ENCODE data around the gene KCNJ15. TPM values are rescaled to one million over a fixed set of nuclear protein-coding genes. Genes with fewer than 3 reads are reported as not detected.

The KCNJ15 gene
- total RNA-seq, 1 experiment from 2014 or later: 0.13 TPM

DNA sequence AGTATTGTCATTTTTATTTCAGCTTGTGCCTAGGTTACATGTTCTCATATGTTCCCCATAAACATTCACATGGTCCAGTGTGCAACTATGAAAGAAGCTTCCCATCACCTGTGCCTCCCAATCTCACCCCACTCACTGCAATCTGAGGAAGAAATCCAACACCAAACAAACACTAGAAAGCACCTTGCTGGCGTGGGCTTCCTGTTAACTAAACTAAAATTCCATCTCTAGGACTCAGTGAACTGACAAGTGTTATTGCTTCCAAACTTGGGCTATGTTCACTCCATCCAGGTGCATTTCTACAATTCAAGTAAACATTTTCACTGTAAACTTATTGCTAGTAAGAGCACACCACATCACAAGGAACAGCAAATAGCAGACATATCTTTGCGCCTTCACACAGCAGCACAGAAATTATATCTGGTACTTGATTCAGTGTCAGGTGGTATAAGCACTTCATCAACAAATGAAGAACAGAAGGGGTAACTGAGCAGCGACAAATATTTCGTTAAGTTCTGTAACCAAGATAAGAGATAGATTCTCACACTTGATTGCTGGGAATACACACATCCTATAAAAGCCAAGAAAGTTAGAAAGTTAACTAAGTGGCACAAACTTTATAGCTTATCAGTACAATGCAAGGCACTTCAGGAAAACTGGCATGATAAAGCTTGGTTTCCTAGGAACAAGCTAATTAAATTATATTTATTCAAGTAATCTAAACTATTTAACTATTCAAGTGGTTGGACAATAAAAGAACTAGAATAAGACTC, 8.9 kb upstream of the KCNJ15 start:
- ATAC-seq (no peak), DNase-seq (ENCODE audit: low read depth, low spot score) (no peak)
- CTCF ChIA-PET: no interaction called here
- intact Hi-C loops (cut with micrococcal nuclease; ENCODE audit: unreplicated experiment) (no loop called here), in situ Hi-C loops (cut with HindIII; ENCODE audit: low pct_unique_long_range_greater_than_20kb, low sequenced_read_pairs) (no loop called here)
- POLR2A ChIA-PET: interaction anchor here (0.6 kb wide), 1 partner anchor 179 kb away, joined by 7 read pairs; no protein-coding TSS in a partner anchor
- BruUV-seq (replicated peaks): no TSS peak
- Histone ChIP-seq H3K9me3 (ENCODE audit: control insufficient read depth, insufficient read depth, low read depth, low read length) (no peaks in the 10 kb centered on the region), H3K27ac (ENCODE audit: low read length) (no peak overlapping the region), H3K4me1 (ENCODE audit: control insufficient read depth, insufficient read depth, low read length) (no peaks in the 10 kb centered on the region), H3K4me3 (ENCODE audit: low read depth in 2 of 2, low read length in 2 of 2) (no peak overlapping the region), H3K36me3 (ENCODE audit: control insufficient read depth, insufficient read depth, low read length) (no peaks in the 10 kb centered on the region), H3K27me3 (ENCODE audit: control insufficient read depth, insufficient read depth, low read length) (no peaks in the 10 kb centered on the region)
- TF ChIP-seq TCF7L2 (IDR thresholded peaks at IDR 0.05; ENCODE audit: low read depth, low read length): no peak
- TF ChIP-seq POLR2AphosphoS5 (IDR thresholded peaks at IDR 0.05; ENCODE audit: low read depth, low read length): no peak
- no peak for TF ChIP-seq SIN3A (IDR thresholded peaks at IDR 0.05; ENCODE audit: borderline replicate concordance, insufficient read depth, low read depth, low read length)
- TF ChIP-seq, protein P1, sequence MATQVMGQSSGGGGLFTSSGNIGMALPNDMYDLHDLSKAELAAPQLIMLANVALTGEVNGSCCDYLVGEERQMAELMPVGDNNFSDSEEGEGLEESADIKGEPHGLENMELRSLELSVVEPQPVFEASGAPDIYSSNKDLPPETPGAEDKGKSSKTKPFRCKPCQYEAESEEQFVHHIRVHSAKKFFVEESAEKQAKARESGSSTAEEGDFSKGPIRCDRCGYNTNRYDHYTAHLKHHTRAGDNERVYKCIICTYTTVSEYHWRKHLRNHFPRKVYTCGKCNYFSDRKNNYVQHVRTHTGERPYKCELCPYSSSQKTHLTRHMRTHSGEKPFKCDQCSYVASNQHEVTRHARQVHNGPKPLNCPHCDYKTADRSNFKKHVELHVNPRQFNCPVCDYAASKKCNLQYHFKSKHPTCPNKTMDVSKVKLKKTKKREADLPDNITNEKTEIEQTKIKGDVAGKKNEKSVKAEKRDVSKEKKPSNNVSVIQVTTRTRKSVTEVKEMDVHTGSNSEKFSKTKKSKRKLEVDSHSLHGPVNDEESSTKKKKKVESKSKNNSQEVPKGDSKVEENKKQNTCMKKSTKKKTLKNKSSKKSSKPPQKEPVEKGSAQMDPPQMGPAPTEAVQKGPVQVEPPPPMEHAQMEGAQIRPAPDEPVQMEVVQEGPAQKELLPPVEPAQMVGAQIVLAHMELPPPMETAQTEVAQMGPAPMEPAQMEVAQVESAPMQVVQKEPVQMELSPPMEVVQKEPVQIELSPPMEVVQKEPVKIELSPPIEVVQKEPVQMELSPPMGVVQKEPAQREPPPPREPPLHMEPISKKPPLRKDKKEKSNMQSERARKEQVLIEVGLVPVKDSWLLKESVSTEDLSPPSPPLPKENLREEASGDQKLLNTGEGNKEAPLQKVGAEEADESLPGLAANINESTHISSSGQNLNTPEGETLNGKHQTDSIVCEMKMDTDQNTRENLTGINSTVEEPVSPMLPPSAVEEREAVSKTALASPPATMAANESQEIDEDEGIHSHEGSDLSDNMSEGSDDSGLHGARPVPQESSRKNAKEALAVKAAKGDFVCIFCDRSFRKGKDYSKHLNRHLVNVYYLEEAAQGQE (IDR thresholded peaks at IDR 0.05; ENCODE audit: insufficient read depth in 1 of 2, low read depth in 2 of 2, low read length in 1 of 2): no peak
- TF ChIP-seq, protein P2, sequence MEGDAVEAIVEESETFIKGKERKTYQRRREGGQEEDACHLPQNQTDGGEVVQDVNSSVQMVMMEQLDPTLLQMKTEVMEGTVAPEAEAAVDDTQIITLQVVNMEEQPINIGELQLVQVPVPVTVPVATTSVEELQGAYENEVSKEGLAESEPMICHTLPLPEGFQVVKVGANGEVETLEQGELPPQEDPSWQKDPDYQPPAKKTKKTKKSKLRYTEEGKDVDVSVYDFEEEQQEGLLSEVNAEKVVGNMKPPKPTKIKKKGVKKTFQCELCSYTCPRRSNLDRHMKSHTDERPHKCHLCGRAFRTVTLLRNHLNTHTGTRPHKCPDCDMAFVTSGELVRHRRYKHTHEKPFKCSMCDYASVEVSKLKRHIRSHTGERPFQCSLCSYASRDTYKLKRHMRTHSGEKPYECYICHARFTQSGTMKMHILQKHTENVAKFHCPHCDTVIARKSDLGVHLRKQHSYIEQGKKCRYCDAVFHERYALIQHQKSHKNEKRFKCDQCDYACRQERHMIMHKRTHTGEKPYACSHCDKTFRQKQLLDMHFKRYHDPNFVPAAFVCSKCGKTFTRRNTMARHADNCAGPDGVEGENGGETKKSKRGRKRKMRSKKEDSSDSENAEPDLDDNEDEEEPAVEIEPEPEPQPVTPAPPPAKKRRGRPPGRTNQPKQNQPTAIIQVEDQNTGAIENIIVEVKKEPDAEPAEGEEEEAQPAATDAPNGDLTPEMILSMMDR (IDR thresholded peaks at IDR 0.05): no peak

DNA sequence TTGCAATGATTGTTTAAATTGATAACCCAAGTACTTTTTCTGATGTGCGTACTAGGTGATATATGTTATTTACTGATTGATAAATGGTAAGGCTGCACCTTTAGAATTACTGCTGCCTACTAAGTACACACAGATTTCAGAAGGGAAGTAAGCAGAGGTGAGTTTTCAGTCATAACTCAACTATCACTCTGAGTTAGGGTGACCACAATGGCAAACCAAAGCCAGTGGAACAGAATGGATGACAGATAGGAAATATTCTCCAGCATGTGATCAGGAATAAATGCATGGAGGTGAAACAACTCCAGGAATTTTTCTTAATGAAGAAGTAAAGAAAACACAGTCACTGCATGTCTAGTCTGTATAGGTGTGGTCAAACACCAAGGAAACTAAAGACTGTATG, 7.5 kb upstream of the KCNJ15 start:
- POLR2A ChIA-PET: no interaction called here
- no peak for DNase-seq (ENCODE audit: low read depth, low spot score)

More for the DNA sequence above, 7.5 kb upstream of the KCNJ15 start:
- H3K9me3 ChIP-seq (ENCODE audit: control insufficient read depth, insufficient read depth, low read depth, low read length): no peaks in the 10 kb centered on the region
- CTCF ChIA-PET: no interaction called here
- in situ Hi-C loops (cut with HindIII; ENCODE audit: low pct_unique_long_range_greater_than_20kb, low sequenced_read_pairs) (no loop called here), intact Hi-C loops (cut with micrococcal nuclease; ENCODE audit: unreplicated experiment) (no loop called here)
- no TSS peak for BruUV-seq (replicated peaks)
- no peak for ATAC-seq
- H3K36me3 ChIP-seq (ENCODE audit: control insufficient read depth, insufficient read depth, low read length): no peaks in the 10 kb centered on the region
- TF ChIP-seq, protein P1 (IDR thresholded peaks at IDR 0.05; ENCODE audit: insufficient read depth in 1 of 2, low read depth in 2 of 2, low read length in 1 of 2): no peak
- TF ChIP-seq POLR2AphosphoS5 (IDR thresholded peaks at IDR 0.05; ENCODE audit: low read depth, low read length) (no peak), TCF7L2 (IDR thresholded peaks at IDR 0.05; ENCODE audit: low read depth, low read length) (no peak), SIN3A (IDR thresholded peaks at IDR 0.05; ENCODE audit: borderline replicate concordance, insufficient read depth, low read depth, low read length) (no peak)
- TF ChIP-seq, protein P2 (IDR thresholded peaks at IDR 0.05): no peak
- no peak overlapping the region for H3K27ac ChIP-seq (ENCODE audit: low read length)
- no peaks in the 10 kb centered on the region for H3K27me3 ChIP-seq (ENCODE audit: control insufficient read depth, insufficient read depth, low read length)
- H3K4me3 ChIP-seq (ENCODE audit: low read depth in 2 of 2, low read length in 2 of 2): no peak overlapping the region
- H3K4me1 ChIP-seq (ENCODE audit: control insufficient read depth, insufficient read depth, low read length): no peaks in the 10 kb centered on the region
